Right lobe of liver (tissue), 6 donors: ENCODE data around the gene CHST15. TPM values are rescaled to one million over a fixed set of nuclear protein-coding genes. Genes with fewer than 3 reads are reported as not detected.

ENCODE experiments used
- ATAC-seq, 4 donors: fragments of 200-7000 bp; cut with Tn5 transposase; one replicate each; pipeline ENCODE4 v1.9.1; 2020; ENCODE audit warnings: mild to moderate bottlenecking in 4 of 4, moderate library complexity in 4 of 4
- DNase-seq, 3 donors: peaks; one replicate each; pipeline ENCODE4 v3.0.0-alpha.2; 2020
- H3K27ac ChIP-seq, 3 donors: fragments of 200-600 bp; one replicate each; pipeline ENCODE4 v1.8.0; 2022
- H3K27me3 ChIP-seq, 2 donors: fragments of 200-600 bp; one replicate each; pipeline ENCODE4 v1.8.0; 2022
- H3K36me3 ChIP-seq, 4 donors: fragments of 200-600 bp; sonication (generic) in 1 of 4; one replicate each; pipeline versions ENCODE4 v1.5.1 to v1.8.0; 2017 to 2022; ENCODE audit warnings: control low read depth in 1 of 4
- H3K4me1 ChIP-seq, 4 donors: fragments of 200-600 bp; sonication (generic) in 1 of 4; one replicate each; pipeline versions ENCODE4 v1.5.1 to v1.8.0; 2017 to 2022; ENCODE audit warnings: control low read depth in 1 of 4
- H3K4me3 ChIP-seq, 3 donors: fragments of 200-600 bp; one replicate each; pipeline ENCODE4 v1.8.0; 2022
- H3K9me3 ChIP-seq, 4 donors: fragments of 200-600 bp; sonication (generic) in 1 of 4; one replicate each; pipeline versions ENCODE4 v1.5.1 to v1.8.0; 2017 to 2022; ENCODE audit warnings: control low read depth in 1 of 4
- POLR2A ChIP-seq: fragments of 450-650 bp; IDR thresholded peaks from one replicate; pipeline ENCODE4 v1.6.1; 2017; ENCODE audit warnings: antibody characterized with exemption, mild to moderate bottlenecking
- WGBS: methylation state at CpG from one replicate; pipeline ENCODE4 v1.1.6; 2018; ENCODE audit warnings: low coverage, low lambda C conversion rate; ENCODE audit not compliant: insufficient coverage; ENCODE audit errors: missing lambda C conversion rate; 5-methylcytosine and 5-hydroxymethylcytosine counted together
- intact Hi-C, 2 donors: fragments of 100-400 bp; cut with DNase I; formaldehyde crosslinking; loops; one replicate each; pipeline versions ENCODE4 v1.11.2 to v1.14.1; 2022
- total RNA-seq, 6 experiments: library from RNA; depleted of rRNA in 2 of 6; stranded (reverse); fragments of >200 nt in 2 of 6; fragmentation: NEBNext Ultra II Directional in 3 of 6; extraction: Animal tissue kit (Norgen Biotek cat#: 25700) in 3 of 6; gene quantifications; one replicate each; pipeline versions ENCODE4 v1.1.0 to v1.2.4, GENCODE V29; 2016 to 2023
- TF ChIP-seq, protein P1 (sequence below), 4 donors: fragments of 200-600 bp in 3 of 4; fragments of 450-650 bp in 1 of 4; IDR thresholded peaks; one replicate each; pipeline versions ENCODE4 v1.5.1 to v1.8.0; 2016 to 2022; ENCODE audit warnings: antibody characterized with exemption in 4 of 4, mild to moderate bottlenecking in 2 of 4
- donor health status: DM: no; HTN: yes; CAD: no.
- donor health status: DM: no; HTN: no; CAD: no.
- donor health status: DM: no; HTN: no; CAD: no.
- donor health status: DM: no; HTN: yes; CAD: no.
- donor health status: DM: no; HTN: yes; CAD: no.

Gene CHST15
- total RNA-seq, 6 experiments from 2014 or later = 9.2 to 25.8 (median 11.8) TPM

DNA sequence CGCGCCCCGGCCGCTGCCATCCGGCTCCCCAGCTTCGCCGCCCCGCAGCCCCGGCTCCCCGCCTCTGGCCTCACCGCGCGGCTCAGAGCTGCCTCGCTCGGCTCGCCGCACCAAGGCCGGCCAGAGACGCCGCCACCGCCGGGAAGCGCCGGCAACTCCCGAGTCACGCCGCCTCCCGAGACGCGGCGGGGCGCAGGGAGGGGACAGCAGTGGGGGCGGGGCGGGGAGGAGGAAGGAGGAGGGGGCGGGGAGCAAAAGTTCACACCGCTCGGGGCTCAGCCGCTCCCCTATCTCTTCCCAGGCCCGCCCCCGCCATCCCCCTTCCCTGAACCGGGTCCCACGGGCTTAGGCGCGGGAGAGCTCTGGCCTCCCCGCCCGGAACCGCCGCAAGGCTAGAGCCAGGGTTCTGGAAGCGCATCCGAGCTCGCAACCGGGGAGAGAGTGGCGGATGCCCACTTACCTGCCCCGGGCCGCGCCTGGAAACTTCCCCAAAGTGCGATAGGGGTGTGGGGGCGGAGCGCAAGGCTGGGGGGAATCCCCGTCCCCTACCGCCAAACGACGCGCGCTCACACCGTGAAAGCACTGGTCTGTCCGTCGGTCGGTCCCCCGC, 1.0 kb downstream of the CHST15 start:
- ATAC-seq = peak; percentile 54 to 66 (median 62)
- Histone ChIP-seq H3K9me3 (no peaks in the 10 kb centered on the region), H3K4me1 (peaks cover 0 to 17% (median 3%) of the 10 kb centered on the region in 4 donors), H3K36me3 (no peaks in the 10 kb centered on the region), H3K4me3 (peak overlapping the region; percentile 53 to 59 (median 56)), H3K27me3 (no peaks in the 10 kb centered on the region), H3K27ac (peak overlapping the region; percentile 78 to 90 (median 85))
- WGBS = 0% methylated on average over 8 of the region's 70 CpGs
- intact Hi-C loops = no loop called here
- TF ChIP-seq, protein P1, sequence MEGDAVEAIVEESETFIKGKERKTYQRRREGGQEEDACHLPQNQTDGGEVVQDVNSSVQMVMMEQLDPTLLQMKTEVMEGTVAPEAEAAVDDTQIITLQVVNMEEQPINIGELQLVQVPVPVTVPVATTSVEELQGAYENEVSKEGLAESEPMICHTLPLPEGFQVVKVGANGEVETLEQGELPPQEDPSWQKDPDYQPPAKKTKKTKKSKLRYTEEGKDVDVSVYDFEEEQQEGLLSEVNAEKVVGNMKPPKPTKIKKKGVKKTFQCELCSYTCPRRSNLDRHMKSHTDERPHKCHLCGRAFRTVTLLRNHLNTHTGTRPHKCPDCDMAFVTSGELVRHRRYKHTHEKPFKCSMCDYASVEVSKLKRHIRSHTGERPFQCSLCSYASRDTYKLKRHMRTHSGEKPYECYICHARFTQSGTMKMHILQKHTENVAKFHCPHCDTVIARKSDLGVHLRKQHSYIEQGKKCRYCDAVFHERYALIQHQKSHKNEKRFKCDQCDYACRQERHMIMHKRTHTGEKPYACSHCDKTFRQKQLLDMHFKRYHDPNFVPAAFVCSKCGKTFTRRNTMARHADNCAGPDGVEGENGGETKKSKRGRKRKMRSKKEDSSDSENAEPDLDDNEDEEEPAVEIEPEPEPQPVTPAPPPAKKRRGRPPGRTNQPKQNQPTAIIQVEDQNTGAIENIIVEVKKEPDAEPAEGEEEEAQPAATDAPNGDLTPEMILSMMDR (IDR thresholded peaks at IDR 0.05) = no peak
- no peak for TF ChIP-seq POLR2A
- DNase-seq = peak; percentile 72 to 84 (median 83)

DNA sequence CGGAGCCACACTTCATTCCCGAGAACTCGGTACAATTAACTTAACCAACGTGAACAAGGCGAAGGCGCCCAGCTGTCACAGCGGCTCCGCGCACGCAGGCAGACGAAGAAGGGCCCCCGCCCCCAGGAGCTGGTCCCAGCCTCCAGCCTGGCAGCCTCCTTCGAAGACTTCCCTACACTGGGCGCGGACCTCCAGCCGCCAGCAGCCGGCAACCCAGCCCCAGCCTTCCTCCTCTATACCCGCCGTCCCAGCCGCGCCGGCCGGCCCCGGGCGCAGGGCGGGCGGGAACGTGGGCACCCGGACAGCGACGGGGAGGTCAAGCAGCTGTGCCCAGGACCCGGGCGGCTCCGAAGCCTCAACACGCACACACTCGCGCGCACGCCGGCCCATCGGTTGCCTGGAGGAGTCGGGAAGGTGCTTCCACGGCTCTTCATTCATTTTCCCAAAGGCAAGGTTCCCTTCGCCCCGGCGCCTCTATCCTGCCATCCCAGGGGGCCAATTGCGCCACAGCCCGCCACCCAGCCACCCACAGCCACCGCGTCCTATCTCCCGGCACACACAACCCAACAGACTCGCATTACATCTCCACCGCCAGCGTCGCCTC, 1.6 kb downstream of the CHST15 start:
- peak overlapping the region; percentile 53 to 59 (median 56) for H3K4me3 ChIP-seq
- peak; percentile 1 to 24 (median 7) for ATAC-seq
- H3K27me3 ChIP-seq = no peaks in the 10 kb centered on the region
- intact Hi-C loops = no loop called here
- H3K4me1 ChIP-seq = peaks cover 0 to 17% (median 3%) of the 10 kb centered on the region in 4 donors
- WGBS = 0% methylated on average over 8 of the region's 55 CpGs
- TF ChIP-seq POLR2A = no peak
- DNase-seq = peak in 2 of 3 donors; percentile 53 to 72
- H3K36me3 ChIP-seq = no peaks in the 10 kb centered on the region
- H3K27ac ChIP-seq = peak overlapping the region; percentile 78 to 90 (median 85)
- no peaks in the 10 kb centered on the region for H3K9me3 ChIP-seq

DNA sequence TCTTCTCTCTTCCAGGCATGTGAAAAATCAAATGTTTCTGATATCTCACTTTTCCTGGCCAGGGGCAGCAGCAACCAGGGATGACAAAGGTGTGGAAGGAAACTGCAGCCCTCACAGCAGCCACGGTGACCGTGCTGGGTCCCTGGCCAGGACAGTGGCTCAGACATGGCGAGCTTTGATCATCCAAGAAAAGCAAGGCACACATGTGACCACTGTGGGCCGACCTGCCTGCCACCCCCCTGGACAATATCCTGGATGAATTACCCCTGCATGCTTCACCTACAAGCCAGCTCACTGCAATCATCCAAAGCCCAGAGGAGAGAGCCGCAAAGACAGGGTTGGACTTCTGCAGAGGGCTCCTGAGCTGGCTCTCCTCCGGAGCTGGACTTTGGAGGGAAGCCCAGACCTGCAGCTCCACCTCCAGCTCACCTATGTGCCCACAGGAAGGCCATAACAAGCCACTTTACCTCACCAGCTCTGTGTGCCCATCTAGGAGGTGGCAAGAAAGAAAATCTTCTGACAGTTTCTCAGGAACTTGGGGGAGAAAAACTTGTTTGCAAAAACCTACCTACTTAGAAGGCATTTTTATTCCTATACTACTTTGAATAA, 2.7 kb downstream of the CHST15 start:
- H3K9me3 ChIP-seq = no peaks in the 10 kb centered on the region
- peak overlapping the region; percentile 53 to 59 (median 56) for H3K4me3 ChIP-seq
- no peaks in the 10 kb centered on the region for H3K27me3 ChIP-seq
- TF ChIP-seq POLR2A = no peak
- TF ChIP-seq, protein P1 (IDR thresholded peaks at IDR 0.05) = peak in 1 of 4 donors; percentile 12
- H3K27ac ChIP-seq = peak overlapping the region in 1 of 3 donors; percentile 10
- intact Hi-C loops = no loop called here
- H3K36me3 ChIP-seq = no peaks in the 10 kb centered on the region
- ATAC-seq (peak; percentile 30 to 59 (median 47)), DNase-seq (peak in 2 of 3 donors; percentile 63 to 68)
- 17% methylated on average over 4 of the region's 6 CpGs for WGBS
- peaks cover 0 to 17% (median 3%) of the 10 kb centered on the region in 4 donors for H3K4me1 ChIP-seq

DNA sequence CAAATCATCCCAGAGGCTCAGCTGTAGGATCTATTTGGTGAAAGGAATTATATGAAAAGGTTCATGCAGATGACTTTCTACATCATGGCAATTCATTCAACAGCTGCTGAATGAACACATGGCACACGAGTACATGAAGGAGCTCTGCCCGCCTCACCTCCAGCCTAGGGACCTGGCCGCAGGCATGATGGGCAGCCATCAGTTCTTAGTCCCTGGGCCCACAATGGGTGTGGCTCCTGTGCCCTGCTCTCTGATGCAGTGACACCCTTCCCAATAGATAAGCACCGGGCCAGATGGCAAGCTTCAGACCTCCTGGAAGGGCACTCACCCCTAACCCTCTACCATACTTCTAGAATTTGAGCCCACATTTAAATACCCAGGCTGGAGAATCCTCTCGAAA, 3.5 kb downstream of the CHST15 start:
- WGBS = 48% methylated on average over 4 of the region's 5 CpGs
- TF ChIP-seq POLR2A = no peak
- TF ChIP-seq, protein P1 (IDR thresholded peaks at IDR 0.05) = no peak
- DNase-seq = no peak
- peaks cover 0 to 15% (median 3%) of the 10 kb centered on the region in 4 donors for H3K4me1 ChIP-seq
- peak overlapping the region in 1 of 3 donors; percentile 9 for H3K4me3 ChIP-seq
- H3K9me3 ChIP-seq = no peaks in the 10 kb centered on the region
- H3K27ac ChIP-seq = no peak overlapping the region
- no peak for ATAC-seq
- H3K36me3 ChIP-seq = no peaks in the 10 kb centered on the region
- intact Hi-C loops = no loop called here
- no peaks in the 10 kb centered on the region for H3K27me3 ChIP-seq

DNA sequence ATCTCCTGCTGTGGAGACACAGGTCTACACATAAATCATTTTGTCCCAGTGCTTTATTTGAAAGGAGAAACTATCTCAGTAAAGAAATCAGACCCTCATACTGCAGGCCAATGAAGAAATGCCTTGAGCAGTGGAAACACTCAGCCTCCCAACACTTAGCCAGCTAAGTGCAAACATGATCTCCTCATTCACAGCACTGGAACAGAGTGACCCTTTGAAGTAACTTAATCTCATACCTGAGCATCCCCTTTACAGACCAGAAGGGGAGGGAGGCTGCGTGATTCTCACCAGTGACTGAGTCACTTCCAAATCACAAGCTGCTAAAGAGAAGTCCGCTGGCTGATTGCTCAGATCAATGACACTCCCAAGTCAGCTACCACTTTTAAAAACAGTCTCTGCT, 4.5 kb downstream of the CHST15 start:
- intact Hi-C loops = no loop called here
- ATAC-seq (no peak), DNase-seq (no peak)
- Histone ChIP-seq H3K27me3 (no peaks in the 10 kb centered on the region), H3K4me3 (no peak overlapping the region), H3K36me3 (no peaks in the 10 kb centered on the region), H3K27ac (peak overlapping the region in 1 of 3 donors; percentile 26), H3K4me1 (peaks cover 0 to 12% (median 3%) of the 10 kb centered on the region in 4 donors), H3K9me3 (no peaks in the 10 kb centered on the region)
- TF ChIP-seq, protein P1 (IDR thresholded peaks at IDR 0.05) = no peak
- TF ChIP-seq POLR2A = no peak
- 68% methylated on average over 2 of the region's 2 CpGs for WGBS
